GM19025 (cell line): ENCODE measurements around the gene TMEM115.
A peak's percentile ranks its signal among the peaks of the same experiment; 100 is the strongest.

Experiments
- ATAC-seq: cut with Tn5 transposase; IDR thresholded peaks from one replicate; pipeline ENCODE4 v1.9.1; 2021; ENCODE audit warnings: mild to moderate bottlenecking, low read depth, moderate library complexity; ENCODE audit not compliant: unreplicated experiment

The TMEM115 gene

DNA sequence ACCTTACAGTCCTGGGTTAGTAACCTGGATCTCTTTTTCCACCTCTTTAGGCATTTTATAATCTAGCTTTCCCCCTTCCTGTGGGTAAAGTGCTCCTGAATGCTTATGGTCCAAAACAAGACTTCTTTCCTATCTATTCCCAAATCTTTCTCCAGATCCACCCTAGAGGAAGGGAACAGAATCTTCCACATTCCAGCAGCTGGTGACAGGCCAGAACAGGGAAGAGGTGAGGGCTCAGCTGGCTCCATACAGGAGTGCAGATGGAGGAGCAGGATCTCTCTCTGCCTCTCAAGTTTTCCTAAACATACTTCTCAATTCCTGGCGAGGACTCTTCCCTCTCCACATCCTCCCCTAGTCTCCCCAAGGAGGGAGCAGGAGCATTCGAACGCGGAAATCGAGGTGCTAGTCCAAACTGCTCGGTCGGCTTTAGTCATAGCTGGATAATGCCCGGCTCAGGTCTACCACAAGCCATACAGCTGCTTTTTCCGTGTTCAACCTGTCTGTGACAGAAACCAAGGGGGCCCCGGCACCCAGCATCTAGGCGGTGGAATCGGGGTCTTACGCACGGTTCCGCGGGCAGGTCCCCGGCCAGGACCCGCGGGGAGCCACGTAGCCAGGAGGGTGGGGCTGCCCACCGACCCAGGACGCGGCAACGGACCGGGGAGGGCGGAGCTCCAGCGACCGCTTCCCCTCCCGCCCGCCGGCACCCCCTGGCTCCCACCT, 22.7 kb downstream of the TMEM115 start:
- ATAC-seq: peak; percentile 33

DNA sequence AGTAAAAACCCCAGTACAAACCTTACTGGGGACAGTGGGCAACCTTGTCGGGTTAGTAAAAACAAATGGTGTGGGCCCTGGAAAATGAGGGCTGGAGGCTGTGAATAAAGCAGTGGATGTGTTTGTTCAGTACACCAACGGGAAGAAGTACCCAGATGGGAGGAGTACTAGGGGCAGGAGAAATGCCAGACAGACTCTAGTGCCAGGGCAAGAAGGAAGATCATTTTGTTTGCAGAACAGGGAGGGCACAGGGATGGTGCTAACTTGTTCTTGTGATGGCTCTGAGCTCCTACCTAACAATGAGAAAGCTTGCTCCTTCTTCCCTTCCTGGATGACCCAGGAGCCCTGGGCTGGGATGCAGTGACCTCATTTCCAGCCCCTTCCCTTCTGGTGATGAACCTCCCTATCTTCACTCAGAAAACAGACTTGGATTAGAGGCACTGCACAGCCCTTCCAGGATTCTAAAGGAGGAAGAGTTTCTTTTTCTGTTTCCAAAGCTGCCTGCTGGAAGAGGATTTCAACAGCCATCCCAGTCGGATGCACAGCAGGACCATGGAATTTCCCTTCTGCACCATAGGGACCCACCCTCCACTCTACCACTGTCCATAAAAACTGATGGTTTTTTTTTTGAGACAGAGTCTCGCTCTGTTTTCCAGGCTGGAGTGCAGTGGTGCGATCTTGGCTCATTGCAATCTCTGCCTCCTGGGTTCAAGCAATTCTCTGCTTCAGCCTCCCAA, 24.8 kb downstream of the TMEM115 start:
- ATAC-seq: no peak

DNA sequence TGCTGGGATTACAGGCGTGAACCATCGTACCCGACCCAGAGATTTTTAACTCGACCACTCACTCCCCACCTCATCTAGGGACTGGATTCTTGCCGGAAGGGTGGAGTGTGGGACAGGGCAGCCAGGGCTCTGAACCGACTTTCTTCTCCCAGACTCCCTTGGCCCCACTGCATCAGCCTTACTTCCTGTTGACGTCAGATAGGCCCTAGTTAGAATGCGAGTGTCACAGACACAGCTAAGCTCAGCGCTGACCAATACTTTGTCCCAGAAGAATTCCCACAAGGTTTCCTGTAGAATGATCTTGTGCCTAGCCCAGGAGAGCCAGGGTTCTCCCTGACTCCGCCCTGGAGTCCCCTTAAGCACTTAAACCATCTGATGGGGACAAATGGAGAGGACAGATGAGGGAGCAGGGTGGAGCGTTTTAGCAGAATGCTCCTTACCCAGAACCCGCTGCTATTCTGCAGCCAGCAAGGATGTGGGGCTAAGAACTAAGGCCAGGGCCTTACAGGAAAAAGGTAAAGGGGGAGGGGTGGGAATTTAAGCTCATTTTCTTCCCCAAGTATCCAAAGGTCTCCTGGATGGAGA, 25.5 kb downstream of the TMEM115 start:
- ATAC-seq: no peak

DNA sequence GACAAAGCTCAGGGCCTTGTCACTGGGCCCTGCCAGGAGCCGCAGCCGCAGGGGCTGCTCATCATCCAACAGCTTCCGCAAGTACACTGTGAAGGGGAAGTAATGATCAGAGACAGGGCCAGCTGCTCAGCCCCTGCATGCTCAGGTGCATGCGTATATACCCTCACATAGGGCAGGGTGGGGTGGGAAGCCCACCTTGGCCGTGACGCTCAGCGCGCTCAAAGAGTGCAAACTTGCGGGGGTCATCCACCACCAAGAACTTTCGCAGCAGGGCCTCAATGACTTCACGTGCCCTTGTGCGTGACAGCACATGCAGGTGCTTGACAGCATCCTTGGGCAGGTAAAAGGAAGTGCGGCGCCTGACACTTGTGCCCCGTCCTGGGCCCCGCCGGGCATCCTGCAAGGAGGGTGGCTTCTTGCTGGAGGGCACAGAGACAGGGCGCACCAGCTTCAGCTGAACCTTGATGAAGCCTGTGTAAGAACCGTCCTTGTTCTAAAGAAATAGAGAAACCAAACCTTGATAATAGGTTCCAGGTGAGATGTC, 27.9 kb downstream of the TMEM115 start:
- ATAC-seq: no peak

DNA sequence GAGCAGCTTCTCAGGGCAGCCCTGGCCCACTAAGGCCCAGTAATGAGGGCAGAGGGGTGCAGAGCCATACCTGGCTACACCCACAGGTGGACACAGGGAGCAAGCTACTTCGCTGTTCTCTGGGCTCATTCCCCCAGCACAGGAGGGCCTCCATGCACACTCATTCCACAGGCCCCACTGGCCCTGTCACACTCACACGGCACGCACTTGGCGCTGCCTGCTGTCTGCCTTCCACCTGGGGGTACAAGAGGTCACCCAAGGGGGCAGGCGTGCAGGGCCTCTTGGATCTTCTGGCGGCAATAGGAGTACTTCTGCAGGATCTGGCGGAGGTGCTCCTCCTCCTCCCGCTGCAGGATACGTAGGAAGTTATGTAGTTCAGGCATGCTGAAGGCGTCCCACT, 29.0 kb downstream of the TMEM115 start:
- no peak for ATAC-seq

DNA sequence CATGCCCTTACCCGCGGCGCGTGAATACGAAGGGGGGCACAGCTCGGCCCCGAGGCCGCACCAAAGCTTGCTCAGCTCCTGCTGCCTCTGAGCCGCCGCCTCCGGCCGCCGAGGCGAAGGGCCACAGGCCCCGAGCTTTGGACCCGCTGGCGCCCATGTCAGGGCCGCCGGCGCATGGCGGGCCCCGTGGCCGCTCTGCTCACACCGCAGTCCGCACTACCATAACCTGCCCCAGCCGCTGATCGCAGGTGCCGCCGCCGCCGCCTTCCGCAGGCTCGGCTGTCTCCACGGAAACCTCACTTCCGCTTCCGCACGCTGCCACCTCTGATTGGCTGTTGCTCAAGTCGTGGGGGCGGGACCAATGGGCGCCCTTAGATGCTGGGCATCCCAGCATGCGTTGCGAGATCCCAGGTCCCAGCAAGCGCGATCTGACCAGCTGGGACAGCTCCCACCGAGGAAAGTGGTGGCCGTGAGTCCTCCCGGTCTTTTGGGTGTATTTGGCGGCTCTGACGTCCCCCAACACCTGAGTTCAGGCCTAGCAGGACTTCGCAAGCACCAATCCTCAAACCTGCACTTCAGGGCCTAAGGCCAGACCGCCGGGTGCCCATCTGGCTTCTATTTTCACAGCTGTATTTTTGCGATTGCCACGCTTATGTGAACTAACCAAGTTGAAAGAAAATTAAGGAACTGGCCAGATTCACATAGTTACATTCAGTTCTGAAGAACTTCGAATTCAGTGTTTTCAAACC, 31.2 kb downstream of the TMEM115 start, which contains the start of gene TUSC2:
Gene TUSC2, minus strand, starts transcription at position 281 of the 749 bp plus-strand sequence. Its CDS starts 124 bp downstream, at position 157.
- ATAC-seq: peak; percentile 88

DNA sequence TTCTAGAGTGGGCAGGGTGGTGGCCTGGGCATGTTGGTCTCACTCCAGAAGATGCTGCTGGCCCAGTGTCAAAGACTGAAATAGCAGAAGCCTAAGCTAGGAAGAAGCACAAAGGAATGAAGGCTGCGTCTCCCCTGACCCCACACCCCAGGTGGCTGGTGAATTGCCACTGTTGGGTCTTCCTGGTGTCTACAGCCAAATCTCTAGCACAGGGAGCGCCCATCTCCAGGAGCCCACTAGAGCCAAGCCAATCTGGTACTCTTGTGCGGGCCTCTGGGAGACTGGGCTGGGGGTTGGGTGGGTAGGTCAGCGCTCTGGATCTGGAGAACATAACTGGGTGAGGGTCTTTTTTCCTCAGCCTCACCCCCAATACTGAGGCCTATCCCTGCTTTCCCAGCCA, 32.2 kb downstream of the TMEM115 start:
- ATAC-seq: no peak

DNA sequence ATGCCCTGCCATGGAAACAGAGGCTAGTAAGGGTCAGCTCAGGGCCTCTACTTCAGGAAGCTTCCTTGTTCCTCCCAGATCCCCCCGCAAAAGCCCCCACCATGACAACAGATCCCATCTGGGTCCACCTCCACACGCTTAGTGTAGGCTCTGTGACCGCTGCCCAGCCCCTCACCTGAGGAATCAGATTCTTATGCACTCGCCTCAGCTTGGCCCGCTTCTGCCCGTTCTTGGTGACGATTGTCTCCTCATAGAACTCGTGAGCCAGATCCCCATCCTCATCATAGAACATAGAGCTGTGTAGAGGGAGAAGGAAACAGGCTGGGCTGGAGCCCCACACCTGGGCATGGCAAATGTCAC, 33.2 kb downstream of the TMEM115 start:
- ATAC-seq: no peak

DNA sequence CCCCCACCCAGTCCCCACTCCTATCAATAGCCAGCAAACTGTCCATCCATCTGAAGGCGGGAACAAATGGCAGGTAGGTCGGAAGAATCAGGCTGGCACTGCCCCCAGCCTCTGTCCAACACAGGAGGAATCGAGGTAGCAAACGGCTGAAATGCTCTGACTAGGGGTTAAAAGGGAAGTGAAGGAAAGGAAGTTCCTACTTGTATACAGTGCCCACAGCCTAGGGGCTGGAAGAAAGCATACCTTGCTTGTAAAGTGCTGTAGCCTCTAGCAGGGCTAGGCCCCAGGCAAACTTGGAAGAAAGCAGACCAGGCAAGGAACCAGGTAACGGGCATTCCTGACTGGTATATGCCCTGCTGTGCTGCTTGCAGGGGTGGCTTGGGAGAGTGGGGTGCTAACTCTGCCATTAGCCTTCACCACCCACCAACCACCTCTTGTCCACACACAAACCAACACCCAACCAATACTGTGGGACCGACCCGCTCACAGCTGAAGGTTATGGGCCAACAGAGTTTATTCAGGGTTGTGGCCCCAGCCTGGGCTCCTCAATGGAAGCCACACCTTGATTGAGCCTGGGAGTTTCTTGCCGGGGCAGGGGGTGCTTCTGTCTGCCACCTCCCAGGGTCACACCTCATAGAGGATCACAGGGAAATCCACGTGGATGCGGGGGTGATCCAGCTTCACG, 33.7 kb downstream of the TMEM115 start:
- ATAC-seq: no peak

DNA sequence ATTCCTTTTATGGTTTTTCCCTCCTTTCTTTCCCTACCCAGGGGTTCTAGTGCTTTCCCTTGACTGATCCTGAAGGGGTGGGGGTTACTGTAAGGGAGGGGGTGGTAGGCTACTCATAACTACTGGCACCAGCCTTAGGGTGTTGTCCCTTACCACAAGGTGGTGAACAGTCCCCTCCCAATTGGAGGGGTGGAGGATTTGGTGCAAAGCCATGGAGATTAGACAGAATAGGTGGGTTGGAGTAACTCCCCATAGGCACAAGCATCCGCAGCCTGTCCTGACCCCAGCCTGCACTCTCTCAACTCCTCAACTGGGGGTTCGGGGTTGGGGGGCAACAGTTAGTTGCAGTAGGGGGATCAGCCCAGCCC, 34.2 kb downstream of the TMEM115 start:
- no peak for ATAC-seq

DNA sequence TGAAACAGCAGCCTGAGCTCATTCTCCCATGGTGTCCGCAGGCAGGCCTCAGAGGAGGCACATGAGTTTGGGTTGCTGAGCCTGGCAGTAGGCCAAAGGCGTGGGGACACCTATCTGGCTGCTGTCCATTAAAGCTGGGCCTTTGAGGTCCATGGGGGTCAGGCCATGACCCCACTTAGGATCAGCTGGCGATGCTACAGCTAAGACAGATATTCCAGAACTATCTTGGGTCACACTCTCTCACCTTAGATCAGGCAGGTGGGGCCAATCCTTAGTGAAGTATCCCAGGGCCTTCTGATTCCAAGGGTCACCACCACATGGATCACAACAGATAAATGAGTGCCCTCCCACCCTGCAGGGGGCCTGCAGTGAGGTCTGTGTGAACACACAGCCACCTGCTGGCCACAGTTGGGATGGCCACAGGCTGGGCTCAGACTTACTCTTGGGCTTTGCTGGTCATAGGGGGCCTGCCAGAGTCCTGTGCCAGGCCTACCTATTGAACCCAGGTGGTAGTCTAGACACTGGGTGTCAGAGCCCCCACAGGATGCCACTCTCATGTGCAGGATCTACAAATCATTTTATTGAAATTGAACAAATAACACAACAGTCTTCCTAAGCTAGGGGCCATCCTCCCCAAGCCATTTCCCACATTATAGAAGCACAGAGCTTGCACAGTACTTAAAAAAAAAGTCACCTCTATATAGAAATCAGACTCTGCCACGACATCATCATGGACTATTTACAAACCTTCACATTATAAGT, 34.8 kb downstream of the TMEM115 start:
- ATAC-seq: no peak

DNA sequence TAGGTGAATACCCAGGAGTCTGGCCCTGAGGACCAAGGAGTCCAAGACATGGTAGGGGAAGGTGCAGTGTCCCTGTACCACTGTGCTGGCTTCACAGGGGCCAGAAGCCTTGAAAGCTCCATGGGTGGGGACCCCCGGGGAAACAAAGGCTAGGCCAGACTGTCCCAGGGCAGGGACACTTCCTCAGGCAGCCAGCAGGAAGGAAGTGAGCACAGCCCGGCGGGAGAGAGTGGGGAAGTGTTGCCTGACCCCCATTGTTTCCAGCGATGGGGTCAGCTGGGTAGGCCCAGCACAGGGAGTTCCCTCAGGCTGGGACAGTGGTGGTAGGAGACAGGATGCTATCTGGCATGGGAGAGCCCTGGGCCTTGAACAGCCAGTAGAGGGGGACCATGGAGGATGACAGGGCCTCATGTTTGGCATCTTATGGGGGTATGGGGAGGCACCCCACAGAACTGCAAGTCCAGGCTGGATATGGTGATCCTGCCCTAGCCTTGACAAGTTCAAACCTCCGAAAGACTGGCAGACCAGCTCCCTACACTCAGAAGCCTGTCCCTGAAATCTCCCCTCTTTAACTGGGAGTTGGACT, 35.6 kb downstream of the TMEM115 start:
- ATAC-seq: no peak

DNA sequence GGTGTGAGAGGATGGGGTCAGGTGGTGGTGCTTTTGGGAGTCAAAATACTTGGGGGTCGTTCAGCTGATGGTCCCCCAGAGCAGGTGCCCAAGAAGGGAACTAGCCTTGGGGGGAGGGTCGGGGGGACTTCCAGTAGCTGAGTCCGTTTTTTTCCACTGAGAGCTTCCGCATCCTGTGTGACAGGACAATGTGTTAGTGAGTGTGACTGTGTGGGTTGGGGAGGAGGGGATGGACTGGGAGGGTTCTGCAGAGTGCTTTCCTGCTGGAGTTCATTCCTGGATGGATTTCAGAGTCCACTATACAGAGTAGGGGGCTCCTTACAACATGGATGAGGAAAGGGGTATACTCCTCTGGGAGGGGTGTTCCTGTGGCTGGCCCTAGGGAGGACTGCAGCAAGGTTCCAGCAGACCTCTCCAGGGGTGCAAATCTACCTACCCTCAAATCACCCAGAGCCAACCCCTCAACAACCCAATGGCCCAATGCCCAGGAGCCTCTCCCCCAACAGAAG, 36.2 kb downstream of the TMEM115 start:
- no peak for ATAC-seq

DNA sequence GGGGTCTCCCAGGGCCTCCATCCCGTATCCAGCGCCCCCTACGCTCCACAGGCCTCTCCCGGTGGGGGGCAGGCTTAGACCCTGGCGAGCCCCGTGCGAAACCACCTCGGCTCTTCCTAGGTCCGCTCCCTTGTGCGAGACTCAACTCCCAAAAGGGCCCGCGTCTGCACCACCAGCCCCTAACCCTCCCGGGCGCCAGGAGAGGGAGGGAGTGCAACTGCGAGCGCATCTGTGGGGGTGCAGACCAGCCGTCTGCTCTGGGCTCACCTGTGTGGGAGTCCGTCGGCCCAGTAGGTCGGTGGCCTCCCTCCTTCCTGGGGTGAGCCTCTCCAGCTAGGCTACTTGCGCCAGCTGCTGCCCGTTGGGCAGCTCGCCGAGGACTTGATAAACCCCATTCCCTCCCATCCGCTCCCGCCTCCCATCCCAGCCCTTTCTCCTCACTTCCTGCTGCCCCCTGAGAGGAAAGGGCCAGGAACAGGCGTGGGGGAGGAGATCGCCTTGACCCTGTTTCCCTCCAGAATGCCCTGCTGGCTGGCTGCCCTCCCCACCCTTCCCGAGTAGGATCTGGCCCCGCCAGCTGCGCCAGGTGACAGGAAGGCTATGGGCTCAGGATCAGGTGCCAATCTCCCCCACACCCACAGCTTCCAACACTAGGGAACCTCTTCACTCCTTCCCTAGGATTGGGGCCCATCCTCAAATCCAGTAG, 36.8 kb downstream of the TMEM115 start, which contains the start of gene HYAL2:
Gene HYAL2, minus strand, starts transcription at position 360 of the 706 bp plus-strand sequence. CDS start 2,256 bp downstream, outside the sequence.
- no peak for ATAC-seq

DNA sequence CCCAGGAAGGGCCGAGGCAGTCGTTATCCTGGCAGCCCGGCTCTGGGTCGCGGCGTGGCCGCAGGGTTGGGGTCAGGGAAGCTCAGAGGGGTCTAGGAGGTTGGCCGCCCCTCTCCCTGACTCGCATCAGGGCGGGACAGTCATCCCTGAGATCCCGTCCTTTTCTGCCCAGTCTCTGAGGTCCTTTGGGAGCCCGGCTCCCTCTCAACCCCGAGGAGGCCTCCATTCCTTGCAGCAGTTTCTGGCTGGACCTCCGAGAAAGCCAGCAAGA, 37.3 kb downstream of the TMEM115 start:
- no peak for ATAC-seq

DNA sequence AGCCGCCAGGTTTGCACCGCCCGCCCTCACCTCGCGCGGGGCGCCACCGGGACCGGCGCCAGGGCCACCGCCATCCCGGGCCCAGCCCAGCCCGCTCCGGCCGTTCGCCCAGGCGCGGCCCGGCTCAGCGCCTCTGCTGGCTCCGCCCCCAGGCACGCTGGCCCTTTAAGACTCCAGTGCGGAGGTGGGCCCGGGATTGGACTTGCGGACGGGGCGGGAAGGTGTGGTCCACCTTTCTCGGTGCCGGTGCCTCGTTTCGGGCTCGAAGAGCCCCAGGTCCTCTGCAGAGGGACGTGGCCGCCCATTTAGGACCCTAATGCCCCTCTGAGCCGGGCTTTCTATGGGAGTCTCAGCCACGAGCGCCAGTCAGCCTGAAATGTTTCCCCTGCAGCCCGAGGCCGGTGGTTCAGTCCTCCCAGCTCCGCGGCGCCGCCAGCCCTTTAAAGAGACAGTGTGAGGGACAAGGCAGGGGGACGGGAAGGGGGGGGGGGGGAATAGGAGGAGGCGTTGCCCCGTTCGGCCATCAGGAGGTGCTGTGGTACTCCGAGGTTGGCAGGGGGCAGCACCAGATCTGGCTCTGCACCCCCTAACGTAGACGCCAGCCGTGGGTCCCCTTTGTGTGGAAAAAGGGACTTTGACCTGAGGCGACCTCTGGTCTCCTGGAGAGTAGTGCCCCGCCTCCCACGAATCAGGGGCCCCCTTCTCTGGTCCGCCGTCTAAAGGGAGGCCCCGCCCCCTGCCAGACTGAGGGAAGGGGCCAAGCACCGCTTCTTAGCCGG, 37.8 kb downstream of the TMEM115 start:
- peak; percentile 82 for ATAC-seq

DNA sequence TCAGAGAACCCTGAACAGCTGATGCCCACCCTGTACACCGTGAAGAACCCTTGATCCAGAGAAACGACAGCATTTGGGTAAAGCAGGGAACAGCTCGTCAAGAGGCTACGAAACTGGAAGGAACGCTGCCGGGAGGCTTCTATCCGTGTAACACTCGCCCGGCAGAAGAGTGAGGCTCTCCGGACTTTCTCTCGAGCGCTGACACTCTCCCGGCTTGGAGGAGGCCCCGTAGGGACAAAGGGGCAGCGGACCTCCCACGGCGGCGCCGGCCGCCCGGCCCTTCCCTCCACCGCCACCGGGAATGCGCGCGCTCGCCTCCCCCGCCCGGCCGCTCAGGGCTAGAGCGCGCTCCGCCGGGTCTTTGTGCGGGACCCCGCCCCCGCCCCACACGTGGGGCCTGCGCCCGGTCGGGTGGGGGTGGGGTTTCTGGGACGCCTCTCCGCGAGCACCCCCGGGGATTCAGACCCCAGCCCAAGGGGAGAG, 38.4 kb downstream of the TMEM115 start:
- ATAC-seq: peak; percentile 52
